Activated naive CD8-positive, alpha-beta T cell (primary cell): ENCODE data around the gene KMT2E.
"Not testable (repeated sequence)": the region's sequence is repeated elsewhere in the genome, so short reads cannot be mapped to it uniquely, and the experiment has no call there.

Experiments
- H3K27ac Mint-ChIP-seq: one replicate; pipeline ENCODE4 v1.8.0; 2021; ENCODE audit warnings: mixed read lengths
- H3K27me3 Mint-ChIP-seq: one replicate; pipeline ENCODE4 v1.8.0; 2021; ENCODE audit warnings: mixed read lengths
- H3K36me3 Mint-ChIP-seq: one replicate; pipeline ENCODE4 v1.8.0; 2021; ENCODE audit warnings: mixed read lengths
- H3K4me1 Mint-ChIP-seq: one replicate; pipeline ENCODE4 v1.8.0; 2021; ENCODE audit warnings: low read depth, mixed read lengths
- H3K4me3 Mint-ChIP-seq: one replicate; pipeline ENCODE4 v1.8.0; 2021; ENCODE audit warnings: mild to moderate bottlenecking, mixed read lengths
- H3K9me3 Mint-ChIP-seq: one replicate; pipeline ENCODE4 v1.8.0; 2021; ENCODE audit warnings: low read depth, mixed read lengths

Gene KMT2E

DNA sequence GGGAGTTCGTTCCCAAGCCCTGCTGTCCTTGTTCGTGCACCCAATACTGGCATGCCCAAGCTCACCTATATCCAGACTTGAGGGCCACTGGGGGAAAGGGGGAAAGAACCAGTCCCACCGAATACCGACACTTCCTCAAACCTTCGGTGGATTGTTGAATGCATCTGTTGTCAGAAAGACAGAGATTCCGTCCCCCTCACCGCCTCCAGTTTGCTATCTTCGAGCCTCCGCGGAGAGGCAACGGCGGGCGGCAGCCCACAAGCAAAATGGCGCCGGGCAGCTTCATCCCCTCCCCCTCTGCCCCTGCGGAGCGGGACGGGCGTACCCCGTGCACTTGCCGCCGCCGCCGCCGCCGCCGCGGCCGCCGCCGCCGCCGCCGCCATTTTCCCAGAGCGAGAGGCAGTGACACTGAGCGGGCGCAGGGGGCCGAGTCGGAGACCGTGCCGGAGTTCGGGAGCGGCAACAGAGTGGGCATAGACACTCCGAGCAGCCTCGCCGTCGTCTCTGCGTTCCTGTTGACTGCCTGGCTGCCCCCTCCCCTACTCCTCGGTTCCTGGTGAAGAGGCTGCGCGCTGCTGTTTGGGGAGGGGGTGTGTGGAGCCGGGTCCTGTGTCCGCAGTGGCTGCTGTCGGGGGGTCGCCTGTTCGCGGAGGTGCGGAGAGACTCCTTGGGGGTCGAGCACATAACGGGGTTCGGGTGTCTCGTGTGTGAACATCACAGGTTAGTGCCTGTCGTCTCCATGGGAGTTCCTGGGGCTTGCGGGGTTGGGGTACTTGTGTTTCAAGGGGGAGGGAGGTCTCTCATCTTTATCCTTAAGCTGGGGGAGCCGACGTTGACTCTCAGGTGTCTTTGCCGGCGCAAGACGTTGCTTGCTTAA is at the start of gene KMT2E:
Gene KMT2E, plus strand, starts transcription at position 390 of the 877 bp plus-strand sequence. CDS start 26,748 bp downstream, outside the sequence.
- Mint-ChIP-seq H3K4me3 (peak within 1 kb of the TSS; percentile 99), H3K27me3 (no peaks in the 10 kb centered on the region), H3K27ac (peak within 1 kb of the TSS; percentile 100), H3K9me3 (no peaks in the 10 kb centered on the region), H3K36me3 (peaks cover 6% of the 10 kb centered on the region), H3K4me1 (peaks cover 36% of the 10 kb centered on the region)

DNA sequence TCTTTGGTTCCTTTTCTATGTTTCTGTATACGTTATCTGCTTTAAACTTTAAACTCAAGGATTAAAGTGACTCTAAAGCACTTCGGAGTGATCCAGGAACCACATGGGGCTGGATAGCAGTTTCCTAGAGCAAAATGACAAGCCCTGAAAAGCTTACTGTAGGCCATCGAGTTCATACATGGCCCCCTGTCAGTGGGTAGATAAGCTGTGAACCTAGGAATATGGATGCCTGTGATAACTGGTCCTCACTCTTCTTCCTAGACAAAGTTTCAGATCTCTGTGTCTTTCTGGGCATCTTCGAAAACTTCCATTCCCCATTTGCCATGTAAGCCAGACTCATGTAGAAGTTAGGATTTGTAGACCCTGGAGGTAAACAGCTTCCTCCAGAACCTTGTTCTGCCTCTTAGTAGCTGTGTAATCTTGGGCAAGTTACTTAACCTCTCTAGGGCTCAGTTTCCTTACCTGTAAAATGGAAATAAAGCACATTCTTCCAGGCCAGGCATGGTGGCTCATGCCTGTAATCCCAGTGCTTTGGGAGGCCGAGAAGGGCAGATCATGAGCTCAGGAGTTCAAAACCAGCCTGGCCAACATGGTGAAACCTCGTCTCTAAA is 49.3 kb upstream of the KMT2E start:
- H3K9me3 Mint-ChIP-seq = no peaks in the 10 kb centered on the region
- H3K4me1 Mint-ChIP-seq = peaks cover 2% of the 10 kb centered on the region
- H3K36me3 Mint-ChIP-seq = peaks cover 14% of the 10 kb centered on the region
- H3K27ac Mint-ChIP-seq = no peak overlapping the region
- H3K4me3 Mint-ChIP-seq = no peak overlapping the region
- no peaks in the 10 kb centered on the region for H3K27me3 Mint-ChIP-seq

DNA sequence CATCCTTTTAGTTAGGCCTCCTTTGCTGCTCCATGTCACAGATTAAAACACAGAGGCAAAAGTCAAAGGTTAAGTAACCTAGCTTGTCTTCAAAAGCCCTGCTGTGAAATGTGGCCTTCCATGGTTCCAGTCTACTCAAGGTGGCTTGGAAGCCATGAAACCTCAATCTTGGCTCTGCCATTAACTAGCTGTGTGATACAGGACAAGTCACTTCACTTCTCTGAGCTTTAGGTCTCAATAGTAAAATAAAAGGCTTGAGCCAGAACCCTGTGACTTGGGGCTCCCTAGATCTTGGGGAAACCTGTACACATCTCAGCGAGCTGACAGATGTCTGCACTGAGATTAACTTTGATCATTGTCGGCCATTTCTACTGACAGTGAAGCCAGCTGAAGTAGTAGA is 48.0 kb upstream of the KMT2E start:
- Mint-ChIP-seq H3K4me1 (peaks cover 2% of the 10 kb centered on the region), H3K36me3 (peaks cover 14% of the 10 kb centered on the region), H3K9me3 (no peaks in the 10 kb centered on the region), H3K27ac (no peak overlapping the region), H3K27me3 (no peaks in the 10 kb centered on the region), H3K4me3 (no peak overlapping the region)

GRCh38 chr7:104967088-104967487 is 46.9 kb upstream of the KMT2E start:
- H3K27ac Mint-ChIP-seq = no peak overlapping the region
- H3K9me3 Mint-ChIP-seq = no peaks in the 10 kb centered on the region
- H3K27me3 Mint-ChIP-seq = no peaks in the 10 kb centered on the region
- H3K4me1 Mint-ChIP-seq = peaks cover 2% of the 10 kb centered on the region
- peaks cover 13% of the 10 kb centered on the region for H3K36me3 Mint-ChIP-seq
- H3K4me3 Mint-ChIP-seq = no peak overlapping the region

GRCh38 chr7:104967595-104967994 is 46.4 kb upstream of the KMT2E start:
- Mint-ChIP-seq H3K9me3 (no peaks in the 10 kb centered on the region), H3K27ac (no peak overlapping the region), H3K4me3 (no peak overlapping the region), H3K27me3 (no peaks in the 10 kb centered on the region), H3K4me1 (peaks cover 2% of the 10 kb centered on the region), H3K36me3 (peaks cover 12% of the 10 kb centered on the region)

DNA sequence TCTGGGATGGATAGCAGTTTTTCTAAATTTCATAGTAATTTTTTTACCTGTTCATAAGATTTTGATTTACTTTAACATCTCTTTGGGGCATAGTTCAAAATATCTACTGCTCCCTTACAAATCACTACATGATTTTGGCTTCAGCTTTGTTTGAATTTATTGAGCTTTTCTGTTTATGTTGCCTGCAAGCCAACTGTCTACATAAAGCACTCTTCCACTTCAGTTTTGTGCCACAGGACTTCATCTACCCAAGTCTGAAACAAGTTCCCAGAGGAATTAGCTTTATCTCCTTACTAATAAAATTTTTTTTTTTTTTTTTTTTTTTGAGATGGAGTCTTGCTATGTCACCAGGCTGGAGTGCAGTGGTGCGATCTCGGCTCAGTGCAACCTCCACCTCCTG is 45.4 kb upstream of the KMT2E start:
- H3K27ac Mint-ChIP-seq = no peak overlapping the region
- peaks cover 6% of the 10 kb centered on the region for H3K36me3 Mint-ChIP-seq
- no peak overlapping the region for H3K4me3 Mint-ChIP-seq
- no peaks in the 10 kb centered on the region for H3K9me3 Mint-ChIP-seq
- H3K4me1 Mint-ChIP-seq = no peaks in the 10 kb centered on the region
- H3K27me3 Mint-ChIP-seq = no peaks in the 10 kb centered on the region

- no peak overlapping the region for H3K4me3 Mint-ChIP-seq
- no peaks in the 10 kb centered on the region for H3K27me3 Mint-ChIP-seq
- H3K27ac Mint-ChIP-seq = no peak overlapping the region
- no peaks in the 10 kb centered on the region for H3K4me1 Mint-ChIP-seq
- no peaks in the 10 kb centered on the region for H3K9me3 Mint-ChIP-seq
- H3K36me3 Mint-ChIP-seq = peaks cover 6% of the 10 kb centered on the region
Observed at GRCh38 chr7:104969183-104969582, 44.8 kb upstream of the KMT2E start.

DNA sequence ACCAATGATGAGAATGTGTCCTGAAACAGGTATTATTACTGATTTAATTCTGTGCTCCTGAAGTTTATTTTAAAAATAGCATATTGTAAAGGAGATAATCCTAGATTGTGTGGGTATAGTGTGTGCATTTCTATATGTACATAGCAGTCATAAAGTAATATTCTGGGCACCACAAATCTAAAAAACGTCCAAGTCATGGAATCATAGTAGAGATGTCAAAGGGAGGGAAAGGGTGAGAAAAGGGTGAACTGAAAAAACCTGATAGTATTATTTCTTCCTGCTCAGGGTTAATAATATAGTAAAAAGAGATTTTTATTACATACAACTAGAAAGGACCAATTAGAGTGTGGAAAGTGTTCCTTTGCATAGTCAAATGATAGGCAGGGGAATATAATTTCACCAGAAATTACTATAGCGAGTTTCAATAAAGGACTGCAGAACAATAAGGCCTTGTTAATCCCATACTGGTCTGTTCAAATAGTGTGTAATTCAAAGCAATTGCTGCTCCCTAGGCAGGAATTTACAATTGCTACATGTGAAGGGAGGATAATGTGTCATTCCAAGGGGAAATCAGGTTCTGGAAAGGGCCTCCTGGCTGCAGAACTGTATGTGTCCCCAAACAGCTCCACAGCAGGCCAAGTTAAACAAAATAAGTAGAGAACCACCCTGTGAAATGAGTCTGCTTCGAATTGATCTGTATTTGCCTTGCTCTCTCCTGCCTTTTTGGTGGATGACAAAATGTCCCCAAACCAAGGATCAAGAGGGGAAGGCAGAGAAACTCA is 42.5 kb upstream of the KMT2E start:
- Mint-ChIP-seq H3K4me3 (no peak overlapping the region), H3K4me1 (no peaks in the 10 kb centered on the region), H3K27me3 (no peaks in the 10 kb centered on the region), H3K36me3 (peaks cover 4% of the 10 kb centered on the region), H3K9me3 (no peaks in the 10 kb centered on the region), H3K27ac (no peak overlapping the region)

- Mint-ChIP-seq H3K4me1 (no peaks in the 10 kb centered on the region), H3K4me3 (no peak overlapping the region), H3K36me3 (no peaks in the 10 kb centered on the region), H3K9me3 (no peaks in the 10 kb centered on the region), H3K27ac (no peak overlapping the region), H3K27me3 (no peaks in the 10 kb centered on the region)
Observed at GRCh38 chr7:104972500-104972899, 41.5 kb upstream of the KMT2E start.

- H3K27me3 Mint-ChIP-seq = no peaks in the 10 kb centered on the region
Observed at GRCh38 chr7:104973227-104973626, 40.8 kb upstream of the KMT2E start.

GRCh38 chr7:104973909-104974415 is 40.0 kb upstream of the KMT2E start:
- Mint-ChIP-seq H3K27me3 (no peaks in the 10 kb centered on the region), H3K36me3 (no peaks in the 10 kb centered on the region), H3K4me3 (no peak overlapping the region), H3K27ac (no peak overlapping the region), H3K4me1 (no peaks in the 10 kb centered on the region), H3K9me3 (no peaks in the 10 kb centered on the region)

More at GRCh38 chr7:104973227-104973626, 40.8 kb upstream of the KMT2E start:
- Mint-ChIP-seq H3K4me3 (no peak overlapping the region), H3K36me3 (no peaks in the 10 kb centered on the region), H3K9me3 (no peaks in the 10 kb centered on the region), H3K4me1 (no peaks in the 10 kb centered on the region), H3K27ac (no peak overlapping the region)

DNA sequence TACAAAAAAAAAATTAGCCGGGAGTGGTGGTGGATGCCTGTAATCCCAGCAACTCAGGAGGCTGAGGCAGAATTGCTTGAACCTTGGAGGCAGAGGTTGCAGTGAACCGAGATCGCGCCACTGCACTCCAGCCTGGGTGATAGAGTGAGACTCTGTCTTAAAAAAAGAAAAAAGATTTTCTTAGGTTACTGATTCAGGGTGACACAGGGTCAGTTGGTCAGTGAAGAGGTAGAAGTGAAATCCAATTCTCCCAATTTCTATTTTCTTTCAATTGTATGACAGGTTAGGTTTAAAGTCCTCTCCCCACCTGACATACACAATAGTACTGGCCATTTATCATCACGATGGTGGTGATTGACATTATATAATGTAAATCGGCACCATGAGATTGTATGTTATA is 38.5 kb upstream of the KMT2E start:
- not testable (repeated sequence) for H3K27me3 Mint-ChIP-seq, H3K27ac Mint-ChIP-seq, H3K4me3 Mint-ChIP-seq, H3K36me3 Mint-ChIP-seq, H3K4me1 Mint-ChIP-seq, H3K9me3 Mint-ChIP-seq

- no peaks in the 10 kb centered on the region for H3K36me3 Mint-ChIP-seq
- H3K27ac Mint-ChIP-seq = no peak overlapping the region
- no peak overlapping the region for H3K4me3 Mint-ChIP-seq
- no peaks in the 10 kb centered on the region for H3K27me3 Mint-ChIP-seq
- H3K9me3 Mint-ChIP-seq = no peaks in the 10 kb centered on the region
- H3K4me1 Mint-ChIP-seq = peaks cover 7% of the 10 kb centered on the region
Observed at GRCh38 chr7:104976966-104977636, 36.9 kb upstream of the KMT2E start.

- Mint-ChIP-seq H3K4me3 (no peak overlapping the region), H3K36me3 (no peaks in the 10 kb centered on the region), H3K9me3 (no peaks in the 10 kb centered on the region), H3K27me3 (no peaks in the 10 kb centered on the region), H3K27ac (no peak overlapping the region), H3K4me1 (peaks cover 21% of the 10 kb centered on the region)
Observed at GRCh38 chr7:104978460-104978859, 35.5 kb upstream of the KMT2E start.
